Endothelial cell of umbilical vein (primary cell): Measurements from ENCODE around the gene NBEAL1. TPM values are rescaled to one million over a fixed set of nuclear protein-coding genes. Genes with fewer than 3 reads are reported as not detected.

ENCODE experiments used
- BruUV-seq: library from RNA; stranded (reverse); fragments of 400-500 nt; replicated peaks from 2 replicates; lab custom pipeline; 2021; lab: Mats Ljungman, UMichigan
- CTCF ChIA-PET: fragments of 300-600, 350-600 bp; sonication (Branson Sonifier 250); formaldehyde crosslinking; loops from one replicate; lab custom pipeline; 2021; ENCODE audit warnings: antibody characterized with exemption, inconsistent platforms; lab: Charles Lee
- POLR2A ChIA-PET: fragments of 300-600, 350-600 bp; sonication (Branson Sonifier 250); formaldehyde crosslinking; loops from one replicate; lab custom pipeline; 2021; ENCODE audit warnings: antibody characterized with exemption, inconsistent platforms; lab: Charles Lee
- DNase-seq: peaks from one replicate; pipeline ENCODE4 v3.0.0-alpha.2; 2011; ENCODE audit warnings: low read depth, low spot score
- FAIRE-seq: peaks from 2 replicates; lab custom pipeline; 2011; peaks lifted over from hg19 to GRCh38; lab: Jason Lieb, UNC
- H2AFZ ChIP-seq: 2 replicates; pipeline ENCODE4 v1.6.0; 2012; ENCODE audit warnings: low read depth, low read length, control low read depth, inconsistent platforms
- H3K27ac ChIP-seq: 2 replicates; pipeline ENCODE4 v1.5.1; 2011; ENCODE audit warnings: low read depth, mild to moderate bottlenecking, control low read depth, low read length, moderate library complexity; ENCODE audit not compliant: insufficient read depth
- H3K27me3 ChIP-seq, 2 experiments: 2 replicates each; pipeline versions ENCODE4 v1.6.0 to v1.6.1; 2011; ENCODE audit warnings: low read length in 2 of 2, mixed read lengths in 1 of 2; ENCODE audit not compliant: control insufficient read depth in 2 of 2, insufficient read depth in 2 of 2
- H3K36me3 ChIP-seq, 2 experiments: 2 replicates in 1 of 2; 3 replicates in 1 of 2; pipeline ENCODE4 v1.5.1; 2011; ENCODE audit warnings: low read length in 2 of 2, mild to moderate bottlenecking in 1 of 2, moderate library complexity in 1 of 2; ENCODE audit not compliant: control insufficient read depth in 2 of 2, insufficient read depth in 2 of 2; ENCODE audit errors: extremely low read depth in 1 of 2
- H3K4me1 ChIP-seq: 3 replicates; pipeline ENCODE4 v1.5.1; 2011; ENCODE audit warnings: mild to moderate bottlenecking, low read length; ENCODE audit not compliant: control insufficient read depth, insufficient read depth; ENCODE audit errors: extremely low read depth
- H3K4me2 ChIP-seq: 2 replicates; pipeline ENCODE4 v1.6.1; 2011; ENCODE audit warnings: low read length, control low read depth, mixed read lengths; ENCODE audit not compliant: insufficient read depth
- H3K4me3 ChIP-seq, 3 experiments: fragments of 200-600 bp in 1 of 3; sonication (generic), shearing (Covaris generic) in 1 of 3; replicated peaks in 1 of 3; 2 replicates each; pipeline ENCODE4 v1.5.1; 2011 to 2016; ENCODE audit warnings: control low read depth in 3 of 3, low read length in 3 of 3, mild to moderate bottlenecking in 2 of 3, inconsistent platforms in 1 of 3, low read depth in 1 of 3, moderate library complexity in 1 of 3; ENCODE audit not compliant: insufficient read depth in 1 of 3
- H3K79me2 ChIP-seq: 2 replicates; pipeline ENCODE4 v1.6.0; 2012; ENCODE audit warnings: low read length, inconsistent platforms; ENCODE audit not compliant: control insufficient read depth, insufficient read depth
- H3K9ac ChIP-seq: replicated peaks from 2 replicates; pipeline ENCODE3; 2011; ENCODE audit warnings: low read length, control low read depth; ENCODE audit not compliant: insufficient read depth; ENCODE audit errors: extremely low read depth
- H3K9me1 ChIP-seq: replicated peaks from 3 replicates; pipeline ENCODE4 v1.6.0; 2011; ENCODE audit warnings: mild to moderate bottlenecking, low read length; ENCODE audit not compliant: control insufficient read depth, insufficient read depth; ENCODE audit errors: extremely low read depth
- H3K9me3 ChIP-seq: replicated peaks from 2 replicates; pipeline ENCODE4 v1.5.1; 2012; ENCODE audit warnings: low read length, inconsistent platforms; ENCODE audit not compliant: control insufficient read depth, insufficient read depth
- H4K20me1 ChIP-seq: replicated peaks from 2 replicates; pipeline ENCODE3; 2011; ENCODE audit warnings: mild to moderate bottlenecking, low read length; ENCODE audit not compliant: control insufficient read depth, insufficient read depth; ENCODE audit errors: extremely low read depth
- EZH2 ChIP-seq: IDR thresholded peaks from 2 replicates; pipeline ENCODE4 v1.6.1; 2012; ENCODE audit warnings: borderline replicate concordance, low read depth, mild to moderate bottlenecking, moderate library complexity, low read length, inconsistent platforms; ENCODE audit not compliant: severe bottlenecking
- FOS ChIP-seq: IDR thresholded peaks from 2 replicates; pipeline ENCODE4 v1.6.1; 2011; ENCODE audit warnings: mild to moderate bottlenecking, low read length, moderate library complexity, borderline replicate concordance; ENCODE audit not compliant: insufficient read depth
- GATA2 ChIP-seq: IDR thresholded peaks from 2 replicates; pipeline ENCODE4 v1.7.0; 2011; ENCODE audit warnings: low read depth, mild to moderate bottlenecking, moderate library complexity, mixed read lengths, low read length; ENCODE audit not compliant: insufficient read length, insufficient read depth
- JUN ChIP-seq: IDR thresholded peaks from 2 replicates; pipeline ENCODE4 v1.6.1; 2011; ENCODE audit warnings: borderline replicate concordance, low read depth; ENCODE audit not compliant: insufficient read length, insufficient read depth
- MYC ChIP-seq: IDR thresholded peaks from one replicate; pipeline ENCODE4 v1.6.1; 2011; ENCODE audit warnings: mild to moderate bottlenecking, low read depth, low read length
- POLR2A ChIP-seq: IDR thresholded peaks from 2 replicates; pipeline ENCODE4 v1.6.1; 2012; ENCODE audit warnings: low read depth, mild to moderate bottlenecking, control low read depth, low read length
- POLR2AphosphoS5 ChIP-seq: IDR thresholded peaks from 2 replicates; pipeline ENCODE4 v1.6.1; 2012; ENCODE audit warnings: low read depth, mild to moderate bottlenecking, control low read depth, low read length, moderate library complexity; ENCODE audit not compliant: insufficient read depth
- dilution Hi-C: fragments of 300-500 bp; cut with MboI; formaldehyde crosslinking; loops from one replicate; pipeline ENCODE4 v1.15.0; 2019; ENCODE audit warnings: low sequenced_read_pairs; ENCODE audit not compliant: extremely low pct_ligation_motif_present
- intact Hi-C: fragments of 100-400 bp; cut with micrococcal nuclease; formaldehyde crosslinking; loops from one replicate; pipeline ENCODE4 v1.10.0; 2022
- polyA plus RNA-seq, 4 experiments: library from polyadenylated mRNA; depleted of rRNA in 3 of 4; stranded (reverse) in 3 of 4; unstranded in 1 of 4; fragments of >200 nt; gene quantifications; 2 replicates each; pipeline versions ENCODE4 v1.2.1 to v1.2.3, GENCODE V29; 2011 to 2012; ENCODE audit warnings: missing spikeins in 1 of 4
- total RNA-seq: library from RNA; stranded (reverse); gene quantifications from 2 replicates; pipeline ENCODE4 v1.2.3, GENCODE V29; 2021
- TF ChIP-seq, protein P1 (sequence below), 2 donors: IDR thresholded peaks; 1 replicate in 1 of 2; 2 replicates in 1 of 2; pipeline ENCODE4 v1.5.1; 2011; ENCODE audit warnings: low read length in 2 of 2, mild to moderate bottlenecking in 2 of 2, moderate library complexity in 2 of 2, control low read depth in 1 of 2, inconsistent platforms in 1 of 2, low read depth in 1 of 2; ENCODE audit not compliant: insufficient read depth in 1 of 2; ENCODE audit errors: extremely low read depth in 1 of 2
- TF ChIP-seq, protein P2 (sequence below): IDR thresholded peaks from 2 replicates; pipeline ENCODE4 v1.6.1; 2011; ENCODE audit not compliant: insufficient read depth, insufficient read length

NBEAL1 gene
- total and polyA plus RNA-seq, 2 donors (not counting 3 experiments of a cell fraction or from before 2014, with no cell fraction given), result 2.1 to 23.3 TPM

DNA sequence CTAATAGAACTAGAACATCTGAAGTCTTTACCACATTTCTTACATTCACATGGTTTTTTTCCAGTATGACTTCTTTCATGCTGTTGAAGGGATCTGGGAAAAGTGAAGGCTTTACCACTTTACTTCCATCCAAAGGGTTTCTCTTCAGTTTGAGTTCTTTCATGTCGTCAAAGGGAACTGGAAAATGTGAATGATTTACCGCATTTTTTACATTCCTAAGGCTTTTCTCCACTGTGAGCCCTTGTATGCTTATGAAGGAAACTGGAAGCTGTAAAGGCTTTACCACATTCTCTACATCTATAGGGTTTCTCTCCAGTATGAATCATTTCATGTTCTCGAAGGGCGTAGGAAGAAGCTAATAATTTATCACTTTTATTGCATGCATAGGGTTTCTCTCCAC, 46.7 kb downstream of the NBEAL1 start:
- H3K9me3 ChIP-seq, result no peaks in the 10 kb centered on the region
- no peaks in the 10 kb centered on the region for H3K4me1 ChIP-seq
- DNase-seq (no peak), FAIRE-seq (no peak)
- no peak overlapping the region for H2AFZ ChIP-seq
- intact Hi-C loops (no loop called here), dilution Hi-C loops (no loop called here)
- no peak overlapping the region for H3K27ac ChIP-seq
- no peaks in the 10 kb centered on the region for H4K20me1 ChIP-seq
- no peak overlapping the region for H3K4me3 ChIP-seq
- H3K27me3 ChIP-seq, result no peaks in the 10 kb centered on the region
- no peaks in the 10 kb centered on the region for H3K79me2 ChIP-seq
- TF ChIP-seq, protein P1, sequence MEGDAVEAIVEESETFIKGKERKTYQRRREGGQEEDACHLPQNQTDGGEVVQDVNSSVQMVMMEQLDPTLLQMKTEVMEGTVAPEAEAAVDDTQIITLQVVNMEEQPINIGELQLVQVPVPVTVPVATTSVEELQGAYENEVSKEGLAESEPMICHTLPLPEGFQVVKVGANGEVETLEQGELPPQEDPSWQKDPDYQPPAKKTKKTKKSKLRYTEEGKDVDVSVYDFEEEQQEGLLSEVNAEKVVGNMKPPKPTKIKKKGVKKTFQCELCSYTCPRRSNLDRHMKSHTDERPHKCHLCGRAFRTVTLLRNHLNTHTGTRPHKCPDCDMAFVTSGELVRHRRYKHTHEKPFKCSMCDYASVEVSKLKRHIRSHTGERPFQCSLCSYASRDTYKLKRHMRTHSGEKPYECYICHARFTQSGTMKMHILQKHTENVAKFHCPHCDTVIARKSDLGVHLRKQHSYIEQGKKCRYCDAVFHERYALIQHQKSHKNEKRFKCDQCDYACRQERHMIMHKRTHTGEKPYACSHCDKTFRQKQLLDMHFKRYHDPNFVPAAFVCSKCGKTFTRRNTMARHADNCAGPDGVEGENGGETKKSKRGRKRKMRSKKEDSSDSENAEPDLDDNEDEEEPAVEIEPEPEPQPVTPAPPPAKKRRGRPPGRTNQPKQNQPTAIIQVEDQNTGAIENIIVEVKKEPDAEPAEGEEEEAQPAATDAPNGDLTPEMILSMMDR (IDR thresholded peaks at IDR 0.05; ENCODE audit: extremely low read depth in 1 of 2, insufficient read depth in 1 of 2, low read depth in 1 of 2, low read length in 2 of 2), result no peak
- TF ChIP-seq EZH2, result no peak
- TF ChIP-seq JUN, result no peak
- TF ChIP-seq GATA2, result no peak
- no peak for TF ChIP-seq POLR2A
- TF ChIP-seq, protein P2, sequence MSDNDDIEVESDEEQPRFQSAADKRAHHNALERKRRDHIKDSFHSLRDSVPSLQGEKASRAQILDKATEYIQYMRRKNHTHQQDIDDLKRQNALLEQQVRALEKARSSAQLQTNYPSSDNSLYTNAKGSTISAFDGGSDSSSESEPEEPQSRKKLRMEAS, result no peak
- TF ChIP-seq MYC, result no peak
- TF ChIP-seq POLR2AphosphoS5, result no peak
- TF ChIP-seq FOS, result no peak
- no TSS peak for BruUV-seq
- POLR2A ChIA-PET, result no interaction called here
- peaks cover 0 to 5% of the 10 kb centered on the region in 2 experiments for H3K36me3 ChIP-seq
- H3K9me1 ChIP-seq, result no peaks in the 10 kb centered on the region
- no peak overlapping the region for H3K4me2 ChIP-seq
- CTCF ChIA-PET, result no interaction called here
- H3K9ac ChIP-seq, result no peak overlapping the region
